SH-SY5Y (cell line): ENCODE data around the gene STK26.

Experiments used
- GATA2 ChIP-seq: IDR thresholded peaks from 2 replicates; pipeline ENCODE4 v1.6.1; 2011; ENCODE audit warnings: mild to moderate bottlenecking, low read depth, low read length
- GATA3 ChIP-seq: IDR thresholded peaks from 2 replicates; pipeline ENCODE4 v1.6.1; 2011; ENCODE audit warnings: low read depth, mild to moderate bottlenecking, low read length, moderate library complexity

Gene STK26

GRCh38 chrX:132022198-132022966 lies 720 bp upstream of the STK26 start:
- TF ChIP-seq GATA3 (no peak), GATA2 (no peak)

DNA sequence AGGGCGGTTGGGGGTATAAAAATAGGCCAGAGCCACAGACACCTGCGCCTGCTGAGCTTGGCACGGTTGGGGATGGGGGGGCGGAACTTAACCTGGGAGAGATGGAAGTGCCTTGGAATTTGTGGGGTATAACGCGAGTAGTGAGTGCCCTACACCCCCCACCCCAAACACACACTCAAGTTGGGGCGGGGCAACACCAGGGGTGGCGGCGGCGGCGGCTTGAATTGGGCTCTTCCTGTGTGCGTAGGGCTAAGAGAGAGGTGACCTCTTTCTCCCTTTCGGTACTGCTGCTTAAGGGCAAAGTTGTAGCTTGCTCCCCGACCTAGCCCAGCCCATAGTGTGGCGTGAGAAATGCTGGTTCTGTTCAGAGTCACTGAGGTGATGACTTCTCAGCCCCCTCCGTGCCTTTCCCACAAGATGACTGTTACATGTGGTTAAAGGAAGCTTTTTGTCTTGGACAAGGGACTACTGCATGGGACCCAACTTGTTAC lies 839 bp downstream of the STK26 start:
- TF ChIP-seq GATA3 (no peak), GATA2 (no peak)

DNA sequence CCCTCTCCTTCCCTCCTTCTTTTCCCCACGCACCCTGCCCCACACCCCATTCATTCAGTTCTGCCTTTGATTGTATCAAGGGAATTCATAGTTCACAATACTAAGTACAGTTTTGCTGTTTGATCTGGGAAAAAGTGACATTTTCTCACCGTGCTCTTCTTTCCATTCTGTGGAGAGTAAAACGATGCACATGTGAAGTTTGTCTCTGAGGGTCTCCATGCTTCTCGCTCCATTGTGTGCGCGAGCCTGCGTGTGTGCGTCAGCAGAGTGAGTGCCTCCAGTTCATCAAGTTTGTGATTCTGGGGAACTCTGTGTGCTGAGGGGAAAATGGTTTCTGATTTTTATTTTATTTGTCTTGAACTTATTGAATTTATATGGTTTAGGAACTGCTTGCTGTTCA lies 1.9 kb downstream of the STK26 start:
- TF ChIP-seq GATA2 = no peak
- TF ChIP-seq GATA3 = no peak

- TF ChIP-seq GATA2 (no peak), GATA3 (no peak)
Observed at GRCh38 chrX:132030264-132030663, 7.2 kb downstream of the STK26 start.

GRCh38 chrX:132031867-132032266 lies 8.8 kb downstream of the STK26 start:
- TF ChIP-seq GATA3 = no peak
- TF ChIP-seq GATA2 = no peak

- TF ChIP-seq GATA2 (no peak), GATA3 (no peak)
Observed at GRCh38 chrX:132033166-132033565, 10.1 kb downstream of the STK26 start.

DNA sequence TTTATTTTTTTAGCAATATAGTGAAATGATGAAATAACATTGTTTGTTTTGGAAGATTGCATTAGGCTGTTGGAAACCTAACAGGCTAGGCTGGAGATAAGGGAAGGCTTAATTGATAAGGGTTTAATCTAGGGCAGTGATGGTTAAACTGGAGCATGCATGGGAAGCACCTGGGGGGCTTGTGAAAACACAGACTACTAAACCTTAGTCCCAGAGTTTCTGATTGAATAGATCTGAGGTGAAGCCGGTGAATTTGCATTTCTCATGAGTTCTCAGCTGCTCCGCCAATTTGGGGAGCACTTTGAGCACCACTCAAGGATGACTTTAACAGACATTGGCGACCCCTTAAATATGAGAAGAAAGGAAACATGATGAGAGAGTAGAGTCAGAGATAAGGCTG lies 11.5 kb downstream of the STK26 start:
- no peak for TF ChIP-seq GATA2
- no peak for TF ChIP-seq GATA3

- TF ChIP-seq GATA2 (no peak), GATA3 (no peak)
Observed at GRCh38 chrX:132037479-132037993, 14.4 kb downstream of the STK26 start.

DNA sequence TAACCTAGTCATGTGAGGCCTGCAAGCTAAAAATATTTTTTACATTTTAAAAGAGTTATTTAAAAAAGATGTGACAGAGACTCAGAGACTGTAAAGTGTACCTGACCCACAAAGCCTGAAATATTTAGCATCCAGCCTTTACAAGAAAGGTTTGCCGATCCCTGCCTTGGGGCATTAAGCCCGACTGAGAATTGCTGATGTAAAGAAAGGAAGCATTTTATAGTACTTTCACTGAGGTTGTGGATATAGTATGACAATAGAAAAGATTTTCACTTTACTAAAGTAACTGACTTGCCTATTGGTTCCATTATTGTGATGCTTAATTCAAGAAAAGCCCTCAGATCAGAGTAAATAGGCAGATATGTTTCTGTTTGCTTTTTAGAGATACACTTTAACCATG lies 17.0 kb downstream of the STK26 start:
- TF ChIP-seq GATA2 = no peak
- TF ChIP-seq GATA3 = no peak

DNA sequence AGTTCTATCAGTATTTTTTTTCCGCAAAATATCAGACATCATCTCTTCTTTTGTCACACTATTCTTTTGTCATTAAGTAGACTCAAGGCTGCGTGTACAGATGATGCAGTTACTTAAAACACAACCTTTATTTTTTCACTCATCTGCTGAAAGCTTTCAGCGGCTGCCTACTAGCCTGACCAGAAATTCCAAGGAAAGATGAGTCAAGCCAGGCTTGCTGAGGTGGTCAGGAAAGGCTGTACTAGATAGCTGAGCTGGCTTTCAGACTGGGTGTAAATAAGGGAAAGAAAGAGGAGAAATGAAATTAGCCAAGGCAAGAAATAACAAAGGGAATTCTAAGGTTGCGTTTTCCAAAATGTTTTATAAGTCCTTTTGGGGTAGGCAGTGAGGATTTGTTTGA lies 17.9 kb downstream of the STK26 start:
- TF ChIP-seq GATA3 (no peak), GATA2 (no peak)

DNA sequence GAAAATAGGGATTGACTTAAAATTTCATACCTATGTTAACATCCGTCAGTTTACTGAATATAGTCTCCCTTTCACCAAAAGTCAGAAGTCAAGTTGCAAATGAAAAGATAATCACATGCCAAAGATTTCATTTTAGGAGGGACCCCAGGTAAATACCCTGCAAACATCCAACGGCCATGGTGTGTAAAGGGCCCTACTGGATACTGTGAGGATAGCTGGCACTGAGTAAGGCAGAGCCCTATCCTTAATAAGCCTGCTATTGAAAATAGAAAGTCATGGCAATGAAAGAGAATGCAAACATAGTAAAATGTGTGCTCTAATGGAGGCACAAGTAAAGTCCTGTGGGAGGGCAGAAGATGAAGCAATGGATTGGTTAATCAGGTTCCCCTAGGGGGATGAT lies 20.9 kb downstream of the STK26 start:
- TF ChIP-seq GATA3 = no peak
- TF ChIP-seq GATA2 = no peak

GRCh38 chrX:132044953-132045352 lies 21.9 kb downstream of the STK26 start:
- no peak for TF ChIP-seq GATA2
- no peak for TF ChIP-seq GATA3

- TF ChIP-seq GATA2 (no peak), GATA3 (no peak)
Observed at GRCh38 chrX:132045456-132045855, 22.4 kb downstream of the STK26 start.

GRCh38 chrX:132046533-132046932 lies 23.4 kb downstream of the STK26 start:
- no peak for TF ChIP-seq GATA3
- TF ChIP-seq GATA2 = no peak

DNA sequence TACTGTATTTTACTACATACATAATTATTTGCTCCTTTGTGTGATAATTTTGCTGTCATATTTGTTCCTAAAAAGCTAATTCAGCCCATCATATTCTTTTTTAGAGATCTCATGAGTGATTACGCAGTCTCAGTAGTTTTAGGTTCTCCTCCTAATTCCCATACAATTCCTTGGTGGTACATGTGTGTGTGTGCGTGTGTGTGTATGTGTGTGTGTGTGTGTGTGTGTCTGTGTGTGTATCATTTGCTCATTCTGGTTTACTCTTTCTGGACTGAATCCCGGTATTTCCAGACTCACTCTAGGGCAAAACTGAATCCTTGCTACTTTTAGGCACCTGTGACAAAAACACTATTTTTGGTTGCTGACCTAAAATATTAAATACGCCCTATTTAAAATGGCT lies 34.9 kb downstream of the STK26 start:
- TF ChIP-seq GATA3 (no peak), GATA2 (no peak)

- TF ChIP-seq GATA3 (no peak), GATA2 (no peak)
Observed at GRCh38 chrX:132058975-132059374, 35.9 kb downstream of the STK26 start.
